Uterus (tissue), 4 donors: Measurements from ENCODE around the gene ADAP1. TPM values are rescaled to one million over a fixed set of nuclear protein-coding genes. Genes with fewer than 3 reads are reported as not detected.

ENCODE experiments used
- DNase-seq, 2 donors: peaks; one replicate each; pipeline ENCODE4 v3.0.0-alpha.2; 2019 to 2020
- H3K27ac ChIP-seq, 2 donors: fragments of 200-600 bp; sonication (generic); 1 replicate in 1 of 2; 2 replicates in 1 of 2; pipeline ENCODE4 v1.5.1; 2016 to 2018
- H3K27me3 ChIP-seq, 2 donors: fragments of 200-600 bp; sonication (generic); one replicate each; pipeline ENCODE4 v1.5.1; 2018 to 2019; ENCODE audit warnings: control low read depth in 1 of 2
- H3K36me3 ChIP-seq, 2 donors: fragments of 200-600 bp; sonication (generic); one replicate each; pipeline ENCODE4 v1.5.1; 2019; ENCODE audit warnings: control low read depth in 1 of 2
- H3K4me1 ChIP-seq, 2 donors: fragments of 200-600 bp; sonication (generic); one replicate each; pipeline ENCODE4 v1.5.1; 2018 to 2019; ENCODE audit warnings: control low read depth in 1 of 2
- H3K4me3 ChIP-seq, 2 donors: fragments of 200-600 bp; sonication (generic); 1 replicate in 1 of 2; 2 replicates in 1 of 2; pipeline ENCODE4 v1.5.1; 2018 to 2019; ENCODE audit warnings: mild to moderate bottlenecking in 1 of 2
- H3K9me3 ChIP-seq, 2 donors: fragments of 200-600 bp; sonication (generic); one replicate each; pipeline ENCODE4 v1.5.1; 2019; ENCODE audit warnings: control low read depth in 1 of 2
- POLR2A ChIP-seq, 2 donors: fragments of 450-650 bp; IDR thresholded peaks; one replicate each; pipeline ENCODE4 v1.6.1; 2016; ENCODE audit warnings: antibody characterized with exemption in 2 of 2, mild to moderate bottlenecking in 1 of 2, moderate library complexity in 1 of 2
- intact Hi-C: fragments of 100-400 bp; cut with DNase I; formaldehyde crosslinking; loops from one replicate; pipeline ENCODE4 v1.15.1; 2023; ENCODE audit warnings: low total_unique reads
- total RNA-seq, 4 donors: library from RNA; depleted of rRNA in 3 of 4; stranded (reverse); fragments of >200 nt in 3 of 4; gene quantifications; one replicate each; pipeline versions ENCODE4 v1.1.0 to v1.2.4, GENCODE V29; 2014 to 2023
- TF ChIP-seq, protein P1 (sequence below), 4 experiments: fragments of 200-600 bp in 2 of 4; fragments of 450-650 bp in 2 of 4; sonication (generic) in 2 of 4; IDR thresholded peaks; one replicate each; pipeline ENCODE4 v1.5.1; 2016 to 2019; ENCODE audit warnings: antibody characterized with exemption in 4 of 4, mild to moderate bottlenecking in 2 of 4, moderate library complexity in 1 of 4
- donor health status: DM: yes; HTN: yes; CAD: no.

Gene ADAP1
- total RNA-seq, 4 donors from 2014 or later = 3.2 to 17.4 (median 10.9) TPM

GRCh38 chr7:887488-887820 is 67.0 kb downstream of the ADAP1 start:
- DNase-seq = no peak
- H3K4me1 ChIP-seq = peaks cover 0 to 6% of the 10 kb centered on the region in 2 donors
- intact Hi-C loops = no loop called here
- no peaks in the 10 kb centered on the region for H3K27me3 ChIP-seq
- no peaks in the 10 kb centered on the region for H3K36me3 ChIP-seq
- H3K27ac ChIP-seq = no peak overlapping the region
- H3K9me3 ChIP-seq = no peaks in the 10 kb centered on the region
- no peak overlapping the region for H3K4me3 ChIP-seq
- TF ChIP-seq, protein P1, sequence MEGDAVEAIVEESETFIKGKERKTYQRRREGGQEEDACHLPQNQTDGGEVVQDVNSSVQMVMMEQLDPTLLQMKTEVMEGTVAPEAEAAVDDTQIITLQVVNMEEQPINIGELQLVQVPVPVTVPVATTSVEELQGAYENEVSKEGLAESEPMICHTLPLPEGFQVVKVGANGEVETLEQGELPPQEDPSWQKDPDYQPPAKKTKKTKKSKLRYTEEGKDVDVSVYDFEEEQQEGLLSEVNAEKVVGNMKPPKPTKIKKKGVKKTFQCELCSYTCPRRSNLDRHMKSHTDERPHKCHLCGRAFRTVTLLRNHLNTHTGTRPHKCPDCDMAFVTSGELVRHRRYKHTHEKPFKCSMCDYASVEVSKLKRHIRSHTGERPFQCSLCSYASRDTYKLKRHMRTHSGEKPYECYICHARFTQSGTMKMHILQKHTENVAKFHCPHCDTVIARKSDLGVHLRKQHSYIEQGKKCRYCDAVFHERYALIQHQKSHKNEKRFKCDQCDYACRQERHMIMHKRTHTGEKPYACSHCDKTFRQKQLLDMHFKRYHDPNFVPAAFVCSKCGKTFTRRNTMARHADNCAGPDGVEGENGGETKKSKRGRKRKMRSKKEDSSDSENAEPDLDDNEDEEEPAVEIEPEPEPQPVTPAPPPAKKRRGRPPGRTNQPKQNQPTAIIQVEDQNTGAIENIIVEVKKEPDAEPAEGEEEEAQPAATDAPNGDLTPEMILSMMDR (IDR thresholded peaks at IDR 0.05) = no peak
- no peak for TF ChIP-seq POLR2A (IDR thresholded peaks at IDR 0.05)

- no peak overlapping the region for H3K4me3 ChIP-seq
- H3K36me3 ChIP-seq = no peaks in the 10 kb centered on the region
- H3K27me3 ChIP-seq = no peaks in the 10 kb centered on the region
- intact Hi-C loops = no loop called here
- peaks cover 0 to 6% of the 10 kb centered on the region in 2 donors for H3K4me1 ChIP-seq
- TF ChIP-seq, protein P1 (IDR thresholded peaks at IDR 0.05) = no peak
- no peak for TF ChIP-seq POLR2A (IDR thresholded peaks at IDR 0.05)
- no peak for DNase-seq
- no peaks in the 10 kb centered on the region for H3K9me3 ChIP-seq
- H3K27ac ChIP-seq = no peak overlapping the region
Observed at GRCh38 chr7:886626-887487, 67.6 kb downstream of the ADAP1 start.

GRCh38 chr7:885893-886625 is 68.4 kb downstream of the ADAP1 start:
- Histone ChIP-seq H3K36me3 (no peaks in the 10 kb centered on the region), H3K4me1 (peaks cover 0 to 6% of the 10 kb centered on the region in 2 donors), H3K27ac (no peak overlapping the region), H3K27me3 (no peaks in the 10 kb centered on the region), H3K4me3 (no peak overlapping the region), H3K9me3 (no peaks in the 10 kb centered on the region)
- TF ChIP-seq POLR2A (IDR thresholded peaks at IDR 0.05) = no peak
- TF ChIP-seq, protein P1 (IDR thresholded peaks at IDR 0.05) = no peak
- DNase-seq = no peak
- intact Hi-C loops = no loop called here

GRCh38 chr7:885261-885892 is 69.1 kb downstream of the ADAP1 start:
- H3K27ac ChIP-seq = no peak overlapping the region
- no peak for TF ChIP-seq POLR2A (IDR thresholded peaks at IDR 0.05)
- TF ChIP-seq, protein P1 (IDR thresholded peaks at IDR 0.05) = no peak
- intact Hi-C loops = no loop called here
- H3K4me1 ChIP-seq = peaks cover 0 to 6% of the 10 kb centered on the region in 2 donors
- H3K36me3 ChIP-seq = no peaks in the 10 kb centered on the region
- no peaks in the 10 kb centered on the region for H3K9me3 ChIP-seq
- no peak overlapping the region for H3K4me3 ChIP-seq
- no peaks in the 10 kb centered on the region for H3K27me3 ChIP-seq
- DNase-seq = no peak
